GM18502 (cell line): ENCODE measurements around the gene CD82.

Experiments
- ATAC-seq: cut with Tn5 transposase; IDR thresholded peaks from one replicate; pipeline ENCODE4 v1.9.1; 2021; ENCODE audit warnings: mild to moderate bottlenecking; ENCODE audit not compliant: unreplicated experiment, poor library complexity

CD82 gene

GRCh38 chr11:44611687-44612434 lies 46.4 kb downstream of the CD82 start:
- peak; percentile 44 for ATAC-seq

- ATAC-seq: no peak
Measured at GRCh38 chr11:44613153-44613552, 47.7 kb downstream of the CD82 start.

GRCh38 chr11:44614281-44614775 lies 48.9 kb downstream of the CD82 start:
- ATAC-seq: no peak

GRCh38 chr11:44615041-44615755 lies 49.7 kb downstream of the CD82 start:
- no peak for ATAC-seq

GRCh38 chr11:44615913-44616791 lies 50.7 kb downstream of the CD82 start:
- no peak for ATAC-seq

GRCh38 chr11:44617671-44618461 lies 52.4 kb downstream of the CD82 start:
- ATAC-seq: no peak

- no peak for ATAC-seq
Measured at GRCh38 chr11:44618561-44619425, 53.3 kb downstream of the CD82 start.

- ATAC-seq: no peak
Measured at GRCh38 chr11:44620328-44620725, 54.9 kb downstream of the CD82 start.

GRCh38 chr11:44621140-44621681 lies 55.7 kb downstream of the CD82 start:
- ATAC-seq: no peak

- no peak for ATAC-seq
Measured at GRCh38 chr11:44621784-44622183, 56.3 kb downstream of the CD82 start.

GRCh38 chr11:44622190-44622650 lies 56.8 kb downstream of the CD82 start:
- ATAC-seq: no peak

- no peak for ATAC-seq
Measured at GRCh38 chr11:44622721-44623258, 57.3 kb downstream of the CD82 start.

GRCh38 chr11:44623341-44623730 lies 57.9 kb downstream of the CD82 start:
- no peak for ATAC-seq

GRCh38 chr11:44623731-44624491 lies 58.4 kb downstream of the CD82 start:
- no peak for ATAC-seq

- no peak for ATAC-seq
Measured at GRCh38 chr11:44624761-44625221, 59.3 kb downstream of the CD82 start.

GRCh38 chr11:44625759-44626523 lies 60.5 kb downstream of the CD82 start:
- no peak for ATAC-seq

- ATAC-seq: no peak
Measured at GRCh38 chr11:44626645-44627044, 61.2 kb downstream of the CD82 start.
